RWPE2 (cell line): Measurements from ENCODE around the gene QRFP.

ENCODE experiments used
- ATAC-seq: fragments of 200-7000 bp; cut with Tn5 transposase; 3 replicates; pipeline ENCODE4 v1.9.1; 2021; ENCODE audit warnings: low read depth
- DNase-seq: peaks from one replicate; pipeline ENCODE4 v3.0.0-alpha.2; 2020; ENCODE audit warnings: low spot score
- H3K27ac ChIP-seq: fragments of 450-650 bp; 2 replicates; pipeline ENCODE4 v1.5.1; 2017; ENCODE audit warnings: mild to moderate bottlenecking; ENCODE audit not compliant: poor library complexity, severe bottlenecking
- H3K27me3 ChIP-seq: fragments of 250-450 bp; sonication (Bioruptor Pico); 2 replicates; pipeline ENCODE4 v1.5.1; 2021; ENCODE audit warnings: mild to moderate bottlenecking, moderate library complexity; ENCODE audit not compliant: insufficient read depth, poor library complexity, severe bottlenecking
- H3K36me3 ChIP-seq: fragments of 250-450 bp; sonication (Bioruptor Pico); 2 replicates; pipeline ENCODE4 v1.5.1; 2020; ENCODE audit warnings: low read depth, mild to moderate bottlenecking, moderate library complexity
- H3K4me1 ChIP-seq: fragments of 250-450 bp; sonication (Bioruptor Pico); 2 replicates; pipeline ENCODE4 v1.5.1; 2021; ENCODE audit warnings: mild to moderate bottlenecking, moderate library complexity; ENCODE audit not compliant: insufficient read depth, poor library complexity, severe bottlenecking
- H3K4me3 ChIP-seq: fragments of 250-450 bp; sonication (Bioruptor Pico); 2 replicates; pipeline ENCODE4 v1.5.1; 2021; ENCODE audit warnings: mild to moderate bottlenecking, moderate library complexity; ENCODE audit not compliant: severe bottlenecking
- H3K9me3 ChIP-seq: fragments of 250-450 bp; sonication (Bioruptor Pico); 2 replicates; pipeline ENCODE4 v1.5.1; 2021; ENCODE audit warnings: mild to moderate bottlenecking, moderate library complexity; ENCODE audit not compliant: severe bottlenecking
- TF ChIP-seq, protein P1 (sequence below): fragments of 450-650 bp; IDR thresholded peaks from one replicate; pipeline ENCODE4 v1.5.1; 2017; ENCODE audit warnings: mild to moderate bottlenecking, moderate library complexity; ENCODE audit not compliant: poor library complexity, severe bottlenecking

QRFP gene

GRCh38 chr9:130844044-130844451, 52.6 kb downstream of the QRFP start:
- TF ChIP-seq, protein P1, sequence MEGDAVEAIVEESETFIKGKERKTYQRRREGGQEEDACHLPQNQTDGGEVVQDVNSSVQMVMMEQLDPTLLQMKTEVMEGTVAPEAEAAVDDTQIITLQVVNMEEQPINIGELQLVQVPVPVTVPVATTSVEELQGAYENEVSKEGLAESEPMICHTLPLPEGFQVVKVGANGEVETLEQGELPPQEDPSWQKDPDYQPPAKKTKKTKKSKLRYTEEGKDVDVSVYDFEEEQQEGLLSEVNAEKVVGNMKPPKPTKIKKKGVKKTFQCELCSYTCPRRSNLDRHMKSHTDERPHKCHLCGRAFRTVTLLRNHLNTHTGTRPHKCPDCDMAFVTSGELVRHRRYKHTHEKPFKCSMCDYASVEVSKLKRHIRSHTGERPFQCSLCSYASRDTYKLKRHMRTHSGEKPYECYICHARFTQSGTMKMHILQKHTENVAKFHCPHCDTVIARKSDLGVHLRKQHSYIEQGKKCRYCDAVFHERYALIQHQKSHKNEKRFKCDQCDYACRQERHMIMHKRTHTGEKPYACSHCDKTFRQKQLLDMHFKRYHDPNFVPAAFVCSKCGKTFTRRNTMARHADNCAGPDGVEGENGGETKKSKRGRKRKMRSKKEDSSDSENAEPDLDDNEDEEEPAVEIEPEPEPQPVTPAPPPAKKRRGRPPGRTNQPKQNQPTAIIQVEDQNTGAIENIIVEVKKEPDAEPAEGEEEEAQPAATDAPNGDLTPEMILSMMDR = no peak
- peak overlapping the region; percentile 100 for H3K27ac ChIP-seq
- peaks cover 5% of the 10 kb centered on the region for H3K9me3 ChIP-seq
- DNase-seq (no peak), ATAC-seq (no peak)
- H3K4me3 ChIP-seq = no peak overlapping the region
- H3K36me3 ChIP-seq = no peaks in the 10 kb centered on the region
- peaks cover 36% of the 10 kb centered on the region for H3K4me1 ChIP-seq
- H3K27me3 ChIP-seq = no peaks in the 10 kb centered on the region

GRCh38 chr9:130843049-130843908, 53.3 kb downstream of the QRFP start:
- ATAC-seq (no peak), DNase-seq (no peak)
- TF ChIP-seq, protein P1 = no peak
- Histone ChIP-seq H3K4me3 (no peak overlapping the region), H3K9me3 (peaks cover 5% of the 10 kb centered on the region), H3K27me3 (no peaks in the 10 kb centered on the region), H3K36me3 (no peaks in the 10 kb centered on the region), H3K27ac (peak overlapping the region; percentile 100), H3K4me1 (peaks cover 36% of the 10 kb centered on the region)
